Heart left ventricle (tissue), 13 donors: ENCODE results near the gene CILP2.

Experiments used
- POLR2A ChIP-seq, 2 donors: fragments of 450-650 bp; IDR thresholded peaks; one replicate each; pipeline ENCODE4 v1.6.1; 2017; ENCODE audit warnings: antibody characterized with exemption in 2 of 2, mild to moderate bottlenecking in 2 of 2, moderate library complexity in 2 of 2
- TF ChIP-seq, protein P1 (sequence below), 12 donors: fragments of 200-600 bp; sonication (generic) in 4 of 12; IDR thresholded peaks; one replicate each; pipeline versions ENCODE4 v1.5.0 to v1.8.0; 2018 to 2022; ENCODE audit warnings: antibody characterized with exemption in 12 of 12, mild to moderate bottlenecking in 5 of 12
- donor health status: ischemic (EF 13 %, LVEDD 7.1; RV severe dilation, severe dysfunction).
- donor health status: DM: no; HTN: yes; CAD: no.
- donor health status: DM: no; HTN: no; CAD: no.
- donor health status: ischemic (EF 25% LVEDD 6.9; RV normal size, moderate dysfunction).
- donor health status: ischemic (EF 25% LVEDD 5.7; RV mildly dilated, moderate dysfunction).
- donor health status: ischemic (EF 35%, LVEDD 5.7; RV mildly dilated, moderate dysfunction).
- donor health status: nonischemic (EF 11% LVEDD 7.7; RV severe dilation, severe dysfunction).
- donor health status: DM: yes; HTN: yes; CAD: no.
- donor health status: PGD.
- donor health status: ischemic (EF 29% LVEDD 5.4; RV normal size, mild dysfunction).
- donor health status: nonischemic (EF 23%, LVEDD 6.1; RV moderate dilation, normal function).

DNA sequence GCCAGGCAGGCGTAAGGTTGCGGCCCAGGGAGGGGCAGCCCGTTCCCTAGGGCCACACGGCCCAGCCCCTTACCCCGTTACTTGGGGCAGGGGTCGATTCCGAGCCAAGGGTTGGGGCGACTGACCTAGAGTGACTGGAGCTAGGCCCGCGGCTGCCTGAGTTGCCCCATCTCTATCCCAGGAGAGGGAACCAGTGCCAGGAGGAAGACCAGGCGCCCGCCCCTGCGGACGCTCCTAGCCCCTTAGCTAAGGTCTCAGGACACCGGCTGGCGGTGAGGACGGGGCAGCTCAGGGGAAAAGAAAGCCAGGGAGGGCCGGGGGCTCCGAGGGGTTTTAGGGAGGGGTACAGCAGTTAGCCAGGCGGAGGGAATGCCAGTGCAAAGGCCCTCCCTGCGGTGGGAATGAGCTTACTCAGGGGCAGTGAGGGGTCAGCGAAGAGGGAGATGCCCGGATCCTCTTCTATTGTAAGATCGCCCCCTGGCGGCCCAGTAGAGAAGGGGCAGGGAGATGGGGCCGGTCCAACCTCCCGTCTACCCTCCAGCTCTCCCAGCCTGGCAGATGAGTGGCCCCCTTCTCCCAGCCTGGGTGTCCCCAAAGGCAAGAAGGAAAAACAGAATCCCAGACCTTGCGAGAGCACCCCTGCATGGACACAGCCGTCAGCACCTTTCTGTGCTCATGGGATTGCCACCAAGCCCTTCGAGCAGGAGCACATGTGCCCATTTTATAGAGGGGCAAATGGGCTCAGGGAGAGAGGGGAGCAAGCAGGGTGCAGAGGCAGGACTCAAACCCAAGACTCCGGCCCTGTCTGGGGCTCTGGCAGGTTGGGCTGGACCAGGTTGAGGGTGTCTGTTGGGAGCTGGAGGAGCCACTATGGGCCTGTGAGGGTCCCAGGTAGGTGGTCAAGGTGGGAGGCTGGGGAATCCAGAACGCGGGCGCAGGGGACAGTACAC is 16.3 kb downstream of the CILP2 start:
- TF ChIP-seq, protein P1, sequence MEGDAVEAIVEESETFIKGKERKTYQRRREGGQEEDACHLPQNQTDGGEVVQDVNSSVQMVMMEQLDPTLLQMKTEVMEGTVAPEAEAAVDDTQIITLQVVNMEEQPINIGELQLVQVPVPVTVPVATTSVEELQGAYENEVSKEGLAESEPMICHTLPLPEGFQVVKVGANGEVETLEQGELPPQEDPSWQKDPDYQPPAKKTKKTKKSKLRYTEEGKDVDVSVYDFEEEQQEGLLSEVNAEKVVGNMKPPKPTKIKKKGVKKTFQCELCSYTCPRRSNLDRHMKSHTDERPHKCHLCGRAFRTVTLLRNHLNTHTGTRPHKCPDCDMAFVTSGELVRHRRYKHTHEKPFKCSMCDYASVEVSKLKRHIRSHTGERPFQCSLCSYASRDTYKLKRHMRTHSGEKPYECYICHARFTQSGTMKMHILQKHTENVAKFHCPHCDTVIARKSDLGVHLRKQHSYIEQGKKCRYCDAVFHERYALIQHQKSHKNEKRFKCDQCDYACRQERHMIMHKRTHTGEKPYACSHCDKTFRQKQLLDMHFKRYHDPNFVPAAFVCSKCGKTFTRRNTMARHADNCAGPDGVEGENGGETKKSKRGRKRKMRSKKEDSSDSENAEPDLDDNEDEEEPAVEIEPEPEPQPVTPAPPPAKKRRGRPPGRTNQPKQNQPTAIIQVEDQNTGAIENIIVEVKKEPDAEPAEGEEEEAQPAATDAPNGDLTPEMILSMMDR (IDR thresholded peaks at IDR 0.05): peak; percentile 58 to 88 (median 72)
- TF ChIP-seq POLR2A (IDR thresholded peaks at IDR 0.05): no peak
